HG03108 (cell line): ENCODE data around the gene PFKFB2.

Source experiments
- ATAC-seq: cut with Tn5 transposase; IDR thresholded peaks from one replicate; pipeline ENCODE4 v1.9.1; 2021; ENCODE audit warnings: moderate library complexity; ENCODE audit not compliant: unreplicated experiment

PFKFB2 gene

GRCh38 chr1:207021876-207022596 is 31.0 kb upstream of the PFKFB2 start:
- ATAC-seq, result no peak

- no peak for ATAC-seq
These were observed 29.9 kb upstream of the PFKFB2 start for GRCh38 chr1:207022996-207023679.

GRCh38 chr1:207024202-207025145 is 28.6 kb upstream of the PFKFB2 start:
- ATAC-seq, result no peak

- no peak for ATAC-seq
These were observed 27.8 kb upstream of the PFKFB2 start for GRCh38 chr1:207025146-207025880.

GRCh38 chr1:207026104-207026534 is 27.0 kb upstream of the PFKFB2 start:
- no peak for ATAC-seq

- ATAC-seq, result no peak
These were observed 25.8 kb upstream of the PFKFB2 start for GRCh38 chr1:207027206-207027777.

- no peak for ATAC-seq
These were observed 25.2 kb upstream of the PFKFB2 start for GRCh38 chr1:207027921-207028320.

GRCh38 chr1:207028884-207029650 is 24.0 kb upstream of the PFKFB2 start:
- ATAC-seq, result no peak

GRCh38 chr1:207029701-207030521 is 23.2 kb upstream of the PFKFB2 start:
- ATAC-seq, result no peak

GRCh38 chr1:207030522-207031009 is 22.5 kb upstream of the PFKFB2 start:
- ATAC-seq, result no peak

GRCh38 chr1:207031016-207031415 is 22.1 kb upstream of the PFKFB2 start:
- no peak for ATAC-seq

GRCh38 chr1:207031632-207032264 is 21.3 kb upstream of the PFKFB2 start:
- no peak for ATAC-seq

GRCh38 chr1:207032528-207033017 is 20.5 kb upstream of the PFKFB2 start, which contains the start of gene C1orf116:
TSS of gene C1orf116 (minus strand) at chr1:207032756. CDS start at chr1:207027598, 5,158 bp downstream.
- no peak for ATAC-seq

GRCh38 chr1:207033302-207033701 is 19.8 kb upstream of the PFKFB2 start:
- no peak for ATAC-seq

GRCh38 chr1:207034208-207034607 is 18.9 kb upstream of the PFKFB2 start:
- ATAC-seq, result no peak

GRCh38 chr1:207034998-207035397 is 18.1 kb upstream of the PFKFB2 start:
- ATAC-seq, result no peak

- ATAC-seq, result no peak
These were observed 17.1 kb upstream of the PFKFB2 start for GRCh38 chr1:207035877-207036551.
